Measurements from ENCODE around the gene MYL11.
A peak's percentile ranks its signal among the peaks of the same experiment; 100 is the strongest.

MYL11 gene

GRCh38 chr16:30397056-30397455 lies 22.5 kb downstream of the MYL11 start:
- no peak for DNase-seq

DNA sequence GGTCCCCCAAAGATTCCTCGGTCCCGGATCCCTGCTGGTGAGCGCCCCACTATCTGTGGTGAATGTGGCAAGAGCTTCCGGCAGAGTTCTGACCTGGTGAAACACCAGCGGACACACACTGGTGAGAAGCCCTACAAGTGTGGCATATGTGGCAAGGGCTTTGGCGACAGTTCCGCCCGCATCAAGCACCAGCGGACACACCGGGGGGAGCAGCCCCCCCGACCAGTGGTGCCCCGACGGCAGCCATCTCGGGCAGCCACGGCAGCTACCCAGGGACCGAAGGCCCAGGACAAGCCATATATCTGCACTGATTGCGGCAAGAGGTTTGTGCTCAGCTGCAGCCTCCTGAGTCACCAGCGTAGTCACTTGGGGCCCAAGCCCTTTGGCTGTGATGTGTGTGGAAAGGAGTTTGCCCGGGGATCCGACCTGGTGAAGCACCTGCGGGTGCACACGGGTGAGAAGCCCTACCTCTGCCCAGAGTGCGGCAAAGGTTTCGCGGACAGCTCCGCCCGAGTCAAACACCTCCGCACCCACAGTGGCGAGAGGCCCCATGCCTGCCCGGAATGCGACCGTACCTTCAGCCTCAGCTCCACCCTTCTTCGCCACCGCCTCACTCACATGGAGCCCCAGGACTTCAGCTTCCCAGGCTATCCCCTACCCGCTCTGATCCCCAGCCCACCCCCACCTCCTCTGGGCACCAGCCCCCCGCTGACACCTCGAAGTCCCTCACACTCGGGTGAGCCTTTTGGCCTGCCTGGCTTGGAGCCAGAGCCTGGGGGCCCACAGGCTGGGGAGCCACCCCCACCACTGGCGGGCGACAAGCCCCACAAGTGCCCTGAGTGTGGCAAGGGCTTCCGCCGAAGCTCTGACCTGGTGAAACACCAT lies 23.4 kb downstream of the MYL11 start:
- DNase-seq = no peak

GRCh38 chr16:30398661-30399434 lies 24.2 kb downstream of the MYL11 start:
- no peak for DNase-seq

GRCh38 chr16:30399435-30400186 lies 25.0 kb downstream of the MYL11 start:
- DNase-seq = no peak

- DNase-seq = no peak
Observed at GRCh38 chr16:30401768-30402425, 27.3 kb downstream of the MYL11 start.

DNA sequence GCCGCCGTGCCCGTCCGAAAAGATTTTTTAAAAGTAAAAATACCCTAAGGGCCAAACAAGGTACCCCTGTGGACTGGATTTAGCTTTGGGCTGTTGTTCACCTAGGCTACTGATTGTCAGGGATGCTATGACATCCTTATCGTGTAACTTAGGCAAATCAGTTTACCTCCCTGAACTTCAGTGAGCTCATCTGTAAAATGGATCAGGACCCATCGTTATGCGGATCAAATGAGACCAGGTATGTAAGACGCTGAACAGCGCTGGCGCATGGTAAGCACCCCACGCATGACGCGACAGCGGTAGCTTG lies 32.1 kb downstream of the MYL11 start:
- DNase-seq = no peak

DNA sequence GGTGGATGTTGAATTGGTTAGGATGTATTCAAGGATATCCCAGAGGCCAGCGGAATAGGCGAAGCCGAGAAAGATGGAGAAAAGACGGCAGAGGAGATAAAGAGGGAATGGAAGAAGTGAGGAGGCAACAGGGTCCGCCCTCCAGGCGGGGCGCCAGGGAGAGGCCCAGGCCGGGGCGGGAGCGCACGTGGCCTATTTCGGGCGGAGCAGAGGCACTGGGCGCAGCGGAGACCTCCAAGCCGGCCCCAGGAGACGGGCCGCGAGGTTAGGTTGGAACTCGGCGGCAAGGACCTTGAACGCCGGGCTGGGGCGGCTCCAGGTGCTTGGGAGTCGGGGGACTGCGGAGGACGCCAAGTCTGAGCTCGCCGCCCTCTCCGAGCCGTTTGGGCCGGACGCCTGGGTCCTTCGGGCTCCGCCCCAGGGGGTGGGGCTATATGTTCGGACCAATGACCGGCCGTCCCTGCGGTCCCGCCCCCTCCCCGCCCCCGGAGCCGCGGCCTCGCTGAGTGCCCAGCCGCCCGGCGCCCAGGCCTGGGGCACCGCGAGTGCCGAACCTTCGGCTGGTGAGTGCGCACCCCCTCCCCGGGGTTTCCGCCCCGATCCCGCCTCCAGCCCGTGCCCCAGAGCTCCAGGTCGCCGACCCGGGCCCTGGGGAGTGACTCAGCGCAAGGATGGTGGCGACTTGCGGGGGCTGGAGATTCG lies 32.7 kb downstream of the MYL11 start, which contains the start of gene ZNF771:
TSS of gene ZNF771 (plus strand) at position 505 of the 702 bp plus-strand sequence. CDS start 448 bp downstream, outside the sequence.
- peak; percentile 64 for DNase-seq

GRCh38 chr16:30407804-30408534 lies 33.4 kb downstream of the MYL11 start:
- no peak for DNase-seq

GRCh38 chr16:30409125-30410060 lies 34.8 kb downstream of the MYL11 start:
- DNase-seq = peak; percentile 45

DNA sequence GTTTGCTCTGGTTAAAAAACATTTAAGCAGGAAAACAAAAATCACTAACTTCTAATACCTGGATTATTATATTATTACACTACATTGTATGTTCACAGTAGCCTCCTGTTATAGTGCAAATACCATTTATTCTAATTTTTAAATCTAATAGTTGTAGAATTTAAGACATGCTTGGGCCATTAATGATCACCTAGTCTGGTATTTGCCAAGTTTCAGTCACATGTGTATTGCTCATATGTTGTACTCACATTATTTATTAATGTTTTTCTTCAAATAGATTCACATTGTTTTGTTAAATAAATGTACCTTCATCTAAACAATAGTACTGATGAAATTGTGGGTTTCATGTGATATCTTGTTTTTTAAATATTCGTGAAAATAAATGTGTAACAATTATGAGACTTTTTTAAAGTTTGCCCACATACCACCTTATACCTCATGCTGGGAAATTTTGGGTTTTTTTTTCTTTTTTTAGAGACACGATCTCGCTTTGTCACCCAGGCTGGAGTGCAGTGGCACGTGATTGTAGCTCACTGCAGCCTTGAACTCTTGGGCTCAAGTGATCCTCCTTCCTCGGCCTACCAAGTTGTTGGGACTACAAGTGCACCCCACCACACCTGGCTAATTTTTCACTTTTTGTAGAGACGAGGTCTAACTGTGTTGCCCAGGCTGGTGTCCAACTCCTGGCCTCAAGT lies 38.7 kb downstream of the MYL11 start:
- no peak for DNase-seq

DNA sequence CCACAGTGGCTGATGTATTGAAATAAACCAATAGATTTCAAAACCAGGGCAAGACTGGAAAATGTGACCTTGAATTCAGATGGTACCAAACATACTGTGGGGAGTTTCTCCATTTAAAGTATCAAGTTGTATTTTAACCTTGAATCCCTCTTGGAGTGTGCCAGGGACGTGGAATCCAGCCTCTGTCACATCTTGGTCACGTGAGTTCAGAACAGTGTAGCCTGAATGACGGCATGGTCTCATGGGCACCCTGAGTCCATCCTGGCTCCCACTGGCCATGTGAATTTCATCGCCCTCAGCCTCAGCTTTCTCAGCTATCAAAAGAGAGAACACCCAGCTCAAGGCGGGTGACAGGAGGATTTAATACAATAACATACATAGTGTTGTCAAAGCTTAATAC lies 39.6 kb downstream of the MYL11 start:
- no peak for DNase-seq

DNA sequence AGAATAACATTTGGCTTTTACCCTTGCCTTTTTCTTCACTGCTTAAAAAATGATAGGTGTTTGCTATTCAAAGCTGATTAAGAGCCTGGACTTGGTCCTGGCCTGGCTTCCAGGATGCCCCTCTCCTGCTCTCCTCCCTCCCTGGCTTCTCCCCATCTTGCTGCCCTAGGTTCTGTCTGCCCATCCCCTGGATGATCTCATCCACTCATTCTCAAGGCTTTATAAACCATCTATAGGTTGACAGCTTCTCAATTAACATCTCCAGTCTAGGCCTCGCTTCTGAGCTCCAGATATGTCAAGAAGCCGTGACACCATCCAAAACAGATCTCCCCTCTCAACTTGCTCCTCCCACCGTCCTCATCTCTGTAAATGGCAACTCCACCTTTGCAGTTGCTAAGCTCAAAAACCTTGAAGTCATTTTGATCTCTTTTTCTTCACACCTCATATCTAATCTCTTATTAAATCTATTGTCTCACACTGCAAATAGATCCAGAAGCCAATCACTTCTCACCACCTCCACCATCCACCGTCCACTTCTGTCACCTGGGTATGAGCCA lies 41.5 kb downstream of the MYL11 start:
- no peak for DNase-seq

- DNase-seq = no peak
Observed at GRCh38 chr16:30416624-30417528, 42.3 kb downstream of the MYL11 start.

DNA sequence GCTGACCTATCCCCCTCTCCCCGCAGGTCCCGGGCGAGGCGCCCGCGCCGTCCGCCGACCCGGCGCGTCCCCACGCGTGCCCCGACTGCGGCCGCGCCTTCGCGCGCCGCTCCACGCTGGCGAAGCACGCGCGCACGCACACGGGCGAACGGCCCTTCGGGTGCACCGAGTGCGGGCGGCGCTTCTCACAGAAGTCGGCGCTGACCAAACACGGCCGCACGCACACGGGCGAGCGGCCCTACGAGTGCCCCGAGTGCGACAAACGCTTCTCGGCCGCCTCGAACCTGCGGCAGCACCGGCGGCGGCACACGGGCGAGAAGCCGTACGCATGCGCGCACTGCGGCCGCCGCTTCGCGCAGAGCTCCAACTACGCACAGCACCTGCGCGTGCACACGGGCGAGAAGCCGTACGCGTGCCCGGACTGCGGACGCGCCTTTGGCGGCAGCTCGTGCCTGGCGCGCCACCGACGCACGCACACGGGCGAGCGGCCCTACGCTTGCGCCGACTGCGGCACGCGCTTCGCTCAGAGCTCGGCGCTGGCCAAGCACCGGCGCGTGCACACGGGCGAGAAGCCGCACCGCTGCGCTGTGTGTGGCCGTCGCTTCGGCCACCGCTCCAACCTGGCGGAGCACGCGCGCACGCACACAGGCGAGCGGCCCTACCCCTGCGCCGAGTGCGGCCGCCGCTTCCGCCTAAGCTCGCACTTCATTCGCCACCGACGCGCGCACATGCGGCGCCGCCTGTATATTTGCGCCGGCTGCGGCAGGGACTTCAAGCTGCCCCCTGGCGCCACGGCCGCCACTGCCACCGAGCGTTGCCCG lies 43.1 kb downstream of the MYL11 start:
- DNase-seq = no peak

DNA sequence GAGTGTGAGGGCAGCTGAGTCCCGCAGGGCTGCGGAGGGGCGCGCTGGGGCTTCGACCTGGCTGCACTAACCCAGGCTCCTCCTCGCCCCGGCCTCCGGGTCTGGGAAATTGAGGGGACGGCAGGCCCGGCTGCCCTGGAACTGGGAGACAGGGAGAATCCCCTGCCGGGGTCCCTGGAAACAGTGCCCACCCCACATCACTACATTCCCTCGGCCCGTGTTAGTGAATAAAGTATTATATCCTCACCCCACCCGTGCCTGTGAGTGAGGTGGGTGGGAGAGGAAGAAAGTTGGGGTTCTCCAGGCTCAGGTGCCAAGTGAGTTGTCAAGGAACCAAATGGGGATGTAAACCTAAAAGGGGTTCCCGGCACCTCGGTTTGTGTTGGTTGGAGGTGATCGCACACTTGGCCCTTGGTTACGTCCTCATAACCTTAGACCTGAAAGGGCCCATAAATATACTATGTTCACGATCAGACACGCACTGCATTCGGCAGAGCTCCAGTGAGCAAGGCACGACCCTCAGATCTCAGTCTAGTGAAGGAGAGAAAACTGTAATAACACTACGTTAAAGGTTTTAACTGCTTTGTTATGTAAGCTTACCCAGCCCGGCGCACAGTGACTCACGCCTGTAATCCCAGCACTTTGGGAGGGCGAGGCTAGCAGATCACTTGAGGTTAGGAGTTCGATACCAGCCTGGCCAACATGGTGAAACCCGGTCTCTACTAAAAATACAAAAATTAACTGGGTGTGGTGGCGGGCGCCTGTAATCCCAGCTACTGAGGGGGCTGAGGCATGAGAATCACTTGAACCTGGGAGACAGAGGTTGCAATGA lies 44.0 kb downstream of the MYL11 start:
- DNase-seq = no peak

DNA sequence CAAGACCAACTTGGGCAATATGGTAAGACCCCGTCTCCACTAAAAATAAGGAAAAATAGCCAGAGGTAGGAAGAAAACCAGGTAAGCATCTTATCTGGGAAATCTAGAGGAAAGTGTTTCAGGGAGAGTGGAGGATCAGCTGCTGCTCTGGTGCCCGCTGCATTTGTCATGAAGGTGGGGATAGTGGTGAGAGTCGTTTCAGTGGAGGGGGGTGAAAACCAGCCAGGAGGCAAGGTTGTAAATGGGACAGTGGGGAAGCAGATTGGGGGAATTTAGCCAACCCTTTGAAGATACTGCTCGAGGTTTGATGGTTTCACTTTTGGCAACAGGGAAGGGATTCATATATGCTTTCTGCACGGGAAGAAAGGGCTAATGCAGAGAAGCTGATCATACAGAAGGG lies 46.4 kb downstream of the MYL11 start:
- no peak for DNase-seq
